Hematopoietic multipotent progenitor cell (in vitro differentiated cells): ENCODE measurements around the gene SYNRG. TPM values are rescaled to one million over a fixed set of nuclear protein-coding genes. Genes with fewer than 3 reads are reported as not detected.
A peak's percentile ranks its signal among the peaks of the same experiment; 100 is the strongest.

Source experiments
- DNase-seq, 3 donors: peaks; one replicate each; pipeline ENCODE4 v3.0.0-alpha.2; 2011 to 2015; ENCODE audit warnings: low read depth in 2 of 3, low spot score in 2 of 3
- total RNA-seq: library from RNA; depleted of rRNA; stranded (reverse); fragments of >200 nt; gene quantifications from one replicate; pipeline ENCODE4 v1.2.3, GENCODE V29; 2012

The SYNRG gene
- total RNA-seq, 1 donor, result 11.6 TPM

DNA sequence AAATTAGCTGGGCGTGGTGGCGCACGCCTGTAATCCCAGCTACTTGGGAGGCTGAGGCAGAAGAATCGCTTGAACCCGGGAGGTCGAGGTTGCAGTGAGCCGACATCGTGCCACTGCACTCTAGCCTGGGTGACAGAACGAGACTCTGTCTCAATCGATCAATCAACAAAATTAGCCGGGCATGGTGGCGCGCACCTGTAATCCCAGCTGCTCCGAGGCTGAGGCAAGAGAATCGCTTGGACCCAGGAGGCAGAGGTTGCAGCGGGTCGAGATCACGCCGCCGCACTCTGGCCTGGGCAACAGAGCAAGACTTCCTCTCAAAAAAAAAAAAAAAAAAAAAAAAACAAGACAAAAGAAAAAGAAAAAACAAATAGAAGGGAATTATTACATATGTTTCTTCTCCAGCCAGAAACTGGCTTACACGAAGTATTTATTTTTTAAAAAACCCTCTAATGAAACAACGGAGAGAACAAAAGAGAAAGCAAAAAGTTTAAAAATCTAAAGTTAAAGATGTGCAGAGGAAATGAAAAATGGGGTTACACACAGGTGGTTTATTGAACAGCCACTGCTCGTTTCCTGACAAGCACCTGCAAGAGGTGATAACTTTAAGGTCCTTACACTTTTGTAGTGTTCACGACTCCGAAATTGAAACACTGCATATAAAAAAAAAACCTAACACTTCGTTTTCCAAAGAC, 1.4 kb downstream of the SYNRG start:
- peak in 2 of 3 donors; percentile 22 to 54 for DNase-seq

DNA sequence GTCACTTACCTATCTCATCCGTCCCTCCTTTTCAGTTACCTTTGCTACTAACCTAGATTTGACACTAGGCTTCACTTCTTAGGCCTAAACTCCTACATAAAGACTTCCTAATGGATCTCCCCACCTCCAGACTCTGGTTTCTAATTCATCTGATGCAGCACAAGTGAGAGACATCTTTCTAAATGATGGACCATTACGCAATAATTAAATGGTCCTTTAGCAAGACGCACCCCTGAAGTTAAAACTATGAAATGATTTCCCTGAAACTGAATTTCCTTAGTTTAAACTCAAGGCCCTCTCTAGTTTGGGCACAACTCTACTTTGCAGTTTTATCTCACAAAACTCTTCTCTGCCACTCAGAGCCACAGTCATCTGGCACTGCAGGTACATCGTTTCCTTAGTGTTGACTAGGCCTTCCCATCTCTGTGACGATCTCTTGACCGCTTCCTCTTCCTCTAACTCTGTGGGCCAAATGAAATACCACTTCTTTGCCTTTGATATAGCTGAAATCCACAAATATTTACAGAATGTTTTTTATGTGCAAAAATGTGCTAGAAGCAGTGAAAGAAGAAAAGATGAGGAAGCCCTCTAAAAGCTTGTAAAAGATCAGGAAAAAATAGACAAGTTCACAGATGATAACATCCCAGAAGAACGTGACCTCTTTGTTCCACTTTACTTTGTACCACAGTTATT, 3.3 kb downstream of the SYNRG start:
- DNase-seq, result peak in 2 of 3 donors; percentile 11 to 28

DNA sequence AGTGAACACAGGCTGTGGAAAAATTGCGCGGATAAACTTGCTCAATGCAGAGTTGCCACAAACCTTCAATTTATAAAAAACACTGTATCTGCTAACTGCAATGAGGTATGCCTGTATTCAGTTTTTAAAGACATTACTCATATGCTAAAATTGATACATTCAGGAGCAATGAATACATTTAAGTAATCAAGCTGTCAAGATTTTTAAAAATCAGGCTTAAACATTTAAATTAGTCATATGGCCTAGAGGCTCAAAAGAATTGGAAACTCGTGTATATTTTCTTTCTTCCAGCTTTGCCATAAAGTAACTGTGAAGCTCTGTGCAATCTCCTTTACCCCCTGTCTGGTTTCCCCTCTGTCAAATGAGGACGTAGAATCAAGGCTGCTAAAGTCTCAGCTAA, 4.1 kb downstream of the SYNRG start:
- DNase-seq, result no peak

DNA sequence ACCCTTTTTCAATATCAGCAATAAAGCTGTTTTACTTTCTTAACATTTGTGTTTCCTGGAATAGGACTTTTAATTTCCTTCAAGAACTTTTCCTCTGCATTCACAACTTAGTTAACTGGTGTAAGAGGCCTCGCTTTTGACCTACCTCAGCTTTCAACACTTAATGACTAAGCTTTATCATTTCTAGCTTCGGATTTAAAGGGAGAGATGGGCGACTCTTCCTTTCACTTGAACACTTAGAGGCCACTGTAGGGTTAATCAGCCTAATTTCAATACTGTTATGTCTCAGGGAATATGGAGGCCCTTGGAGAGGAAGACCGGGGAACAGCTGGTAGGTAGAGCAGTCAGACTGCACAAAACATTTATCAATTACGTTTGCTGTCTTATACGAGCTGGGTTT, 4.7 kb downstream of the SYNRG start:
- no peak for DNase-seq

DNA sequence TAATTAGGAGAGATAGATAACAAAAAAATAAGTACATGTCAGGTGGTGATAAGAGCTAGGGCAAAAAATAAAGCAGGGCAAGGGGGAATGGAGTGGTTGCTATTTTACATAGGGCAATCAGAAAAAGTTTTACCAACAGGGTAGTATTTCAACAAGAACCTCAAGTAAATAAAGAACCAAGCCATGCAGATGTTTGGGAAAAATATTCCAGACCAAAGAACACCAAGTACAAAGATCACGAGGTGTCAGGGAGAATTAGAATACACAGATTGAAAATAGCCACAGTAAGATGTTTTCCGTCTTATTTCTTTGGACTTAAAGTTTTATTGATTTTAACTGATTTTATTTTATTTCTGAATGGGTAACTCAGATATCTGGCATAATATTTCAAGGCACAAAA, 11.1 kb downstream of the SYNRG start:
- no peak for DNase-seq

DNA sequence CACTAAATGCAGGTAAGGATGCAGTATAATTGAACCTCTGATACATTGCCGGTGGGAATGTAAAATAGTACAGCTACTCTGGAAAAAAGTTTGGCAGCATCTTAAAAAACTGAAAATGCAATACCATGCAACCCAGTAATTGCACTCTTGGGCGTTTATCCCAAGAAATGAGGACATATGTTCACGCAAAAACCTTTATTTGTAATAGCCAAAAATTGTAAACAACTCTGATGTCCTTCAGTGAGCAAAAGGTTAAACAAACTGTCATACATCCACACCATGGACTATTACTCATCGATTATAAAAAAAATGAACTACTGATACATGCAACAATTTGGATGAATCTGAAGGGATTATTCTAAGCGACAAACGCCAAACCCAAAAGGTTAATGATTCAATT, 16.9 kb downstream of the SYNRG start:
- DNase-seq, result no peak

DNA sequence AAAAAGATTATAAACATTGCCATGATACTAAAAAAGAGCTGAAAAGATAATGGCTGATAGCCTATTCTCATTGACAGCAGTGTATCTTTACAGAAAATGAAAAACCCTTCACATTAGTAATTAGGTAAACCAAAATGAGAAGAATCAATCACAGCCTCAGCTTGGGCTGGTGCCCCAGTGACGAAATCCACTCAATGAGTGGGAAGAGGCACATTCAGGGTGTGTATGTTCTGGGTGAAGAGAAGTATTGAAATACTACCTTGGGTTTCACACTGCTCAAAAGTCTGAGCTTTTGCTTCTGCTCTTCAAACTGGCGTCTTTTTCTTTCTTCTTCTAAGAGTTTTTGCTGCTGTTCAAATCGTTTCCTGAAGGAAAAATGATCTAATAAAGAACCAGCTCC, 24.2 kb downstream of the SYNRG start:
- DNase-seq, result no peak

DNA sequence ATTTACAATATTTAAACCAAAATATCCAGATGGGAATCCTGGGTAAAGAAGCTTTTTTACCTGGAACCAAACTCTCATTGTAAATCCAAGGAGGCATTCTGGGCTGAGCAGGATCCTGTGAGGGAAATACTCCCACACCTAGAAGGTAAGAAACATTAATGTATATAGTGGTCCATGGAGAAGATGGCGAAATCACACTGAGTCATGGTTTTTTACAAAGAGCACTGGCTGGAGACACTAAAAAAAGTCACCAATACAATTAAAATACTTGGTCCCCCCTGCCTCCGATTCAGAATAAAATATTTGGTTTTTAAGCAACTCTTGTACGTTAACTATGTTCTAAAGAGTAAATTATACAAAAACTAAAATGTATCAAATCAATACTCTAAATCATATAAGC, 32.9 kb downstream of the SYNRG start:
- no peak for DNase-seq

DNA sequence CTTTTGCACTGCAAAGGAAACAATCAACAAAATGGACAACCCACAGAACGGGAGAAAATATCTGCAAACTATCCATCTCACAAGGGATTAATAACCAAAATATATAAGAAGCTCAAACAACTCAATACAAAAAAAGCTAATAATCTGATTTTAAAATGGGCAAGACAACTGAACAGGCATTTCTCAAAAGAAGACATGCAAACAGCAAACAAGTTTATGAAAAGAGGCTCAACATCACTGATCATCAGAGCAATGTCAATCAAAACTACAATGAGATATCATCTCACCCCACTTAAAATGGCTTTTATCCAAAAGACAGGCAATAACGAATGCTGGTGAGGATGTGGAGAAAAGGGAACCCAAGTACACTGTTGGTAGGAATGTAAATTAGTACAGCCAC, 34.8 kb downstream of the SYNRG start:
- DNase-seq, result no peak

DNA sequence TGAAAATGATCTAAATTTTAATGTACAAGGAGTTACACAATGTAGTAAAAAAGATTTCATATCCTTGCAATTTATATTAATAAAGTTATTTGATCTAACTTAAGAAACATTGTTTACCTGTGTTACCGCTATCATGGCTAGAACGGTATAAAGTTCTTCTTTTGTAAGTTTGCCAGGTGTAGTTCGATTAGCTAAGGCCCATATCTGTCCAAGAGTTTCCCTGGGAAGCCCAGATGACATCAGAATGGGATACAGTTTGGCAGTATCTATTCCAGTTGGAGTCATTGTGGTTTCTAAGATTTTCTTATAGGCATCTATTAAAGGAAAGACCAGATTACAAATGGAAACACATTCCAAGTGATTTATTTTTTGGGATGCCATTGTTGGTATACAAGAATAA, 37.5 kb downstream of the SYNRG start:
- DNase-seq, result no peak

DNA sequence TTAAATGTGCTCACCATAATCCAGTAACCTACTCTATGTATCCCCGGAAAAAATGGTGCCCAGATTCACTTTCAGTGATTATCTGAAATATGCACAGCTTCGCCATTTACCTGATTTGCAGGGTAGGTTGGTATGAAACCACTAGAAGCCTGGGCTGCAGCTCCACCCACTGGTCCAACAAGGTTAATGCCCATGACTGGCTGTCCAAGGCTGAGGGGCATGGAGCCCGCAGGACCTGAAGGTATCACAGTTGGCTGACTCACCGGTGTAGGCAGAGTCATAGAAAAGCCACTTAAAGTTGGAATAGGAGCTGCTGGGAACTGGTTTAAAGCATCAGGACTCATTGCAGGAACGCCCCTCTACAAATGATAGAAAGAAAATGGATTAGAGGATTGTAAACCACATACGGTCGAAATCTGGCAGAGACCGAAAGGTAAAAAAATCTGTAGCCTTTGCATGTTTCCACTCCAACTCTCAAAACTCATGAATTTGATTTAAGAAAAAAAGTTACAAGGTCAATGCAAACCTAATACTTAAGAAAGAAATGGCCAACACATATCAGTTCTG, 38.6 kb downstream of the SYNRG start:
- DNase-seq, result peak in 2 of 3 donors; percentile 52 to 68

DNA sequence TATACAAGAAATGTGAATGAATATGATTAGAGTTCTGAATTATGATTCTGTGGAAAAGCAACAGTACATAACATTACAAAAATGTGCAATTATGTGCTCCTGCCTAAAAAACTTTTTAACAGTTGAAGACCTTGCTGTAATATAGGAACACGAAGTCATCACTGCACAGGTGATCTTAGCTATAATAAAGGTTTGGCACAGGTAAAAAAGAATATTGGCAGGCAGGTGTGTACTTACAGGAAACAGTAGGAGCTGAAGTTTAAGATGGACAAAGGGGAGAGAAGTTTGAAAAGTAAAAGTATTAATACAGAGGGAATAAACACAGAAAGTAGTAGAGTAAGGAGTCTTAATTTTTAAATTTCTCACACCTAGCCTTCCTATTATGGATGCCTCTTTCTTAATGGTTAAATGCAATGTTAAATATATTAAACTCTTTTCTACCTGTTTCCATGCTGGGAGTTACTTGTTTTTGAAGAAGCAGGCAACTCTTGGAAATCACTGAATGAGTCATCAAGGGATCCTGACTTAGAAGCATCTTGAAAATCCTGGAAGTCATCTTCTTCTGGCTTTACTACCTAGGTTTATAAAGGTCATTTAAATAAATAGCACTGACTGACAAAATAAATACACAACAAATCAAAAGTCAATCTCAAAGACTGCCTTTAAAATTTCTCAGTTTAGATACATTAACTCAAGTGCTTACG, 40.7 kb downstream of the SYNRG start:
- no peak for DNase-seq

DNA sequence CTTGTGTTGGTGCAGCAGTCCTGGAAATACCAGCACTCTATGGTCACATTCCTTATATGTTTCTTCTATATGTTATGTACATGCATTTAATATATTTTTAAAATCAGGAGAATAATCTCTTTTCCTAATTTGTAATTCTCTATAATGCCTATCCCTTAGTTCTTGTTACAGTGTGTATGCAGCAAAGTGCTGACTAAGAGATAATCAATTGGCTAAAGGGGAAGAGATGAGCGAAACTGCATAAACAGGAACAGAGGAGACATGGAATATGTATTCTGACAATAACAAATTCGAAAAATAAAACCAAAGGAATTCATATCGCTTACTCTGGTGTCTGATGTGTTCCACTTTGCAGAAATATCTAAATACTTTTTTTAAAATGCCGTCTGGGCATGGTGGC, 41.7 kb downstream of the SYNRG start:
- DNase-seq, result no peak

DNA sequence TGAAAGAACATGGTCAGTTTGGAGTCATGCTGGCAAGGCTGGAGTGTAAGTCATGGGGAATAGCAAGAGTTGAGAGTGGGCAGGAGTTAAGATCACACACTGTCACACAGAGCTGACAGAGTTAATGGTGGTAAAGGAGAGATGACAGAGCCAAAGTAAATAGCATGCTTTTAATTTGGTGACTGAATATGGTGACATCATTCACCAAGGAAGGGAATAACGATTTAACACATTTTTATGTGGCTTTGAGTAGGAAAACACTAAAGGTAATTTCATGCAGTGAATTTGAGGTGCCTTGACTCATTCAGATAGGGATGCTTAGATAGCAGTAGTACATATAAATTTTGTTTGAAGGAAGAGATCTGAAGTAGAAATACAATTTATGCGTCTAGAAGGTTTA, 42.1 kb downstream of the SYNRG start:
- no peak for DNase-seq

DNA sequence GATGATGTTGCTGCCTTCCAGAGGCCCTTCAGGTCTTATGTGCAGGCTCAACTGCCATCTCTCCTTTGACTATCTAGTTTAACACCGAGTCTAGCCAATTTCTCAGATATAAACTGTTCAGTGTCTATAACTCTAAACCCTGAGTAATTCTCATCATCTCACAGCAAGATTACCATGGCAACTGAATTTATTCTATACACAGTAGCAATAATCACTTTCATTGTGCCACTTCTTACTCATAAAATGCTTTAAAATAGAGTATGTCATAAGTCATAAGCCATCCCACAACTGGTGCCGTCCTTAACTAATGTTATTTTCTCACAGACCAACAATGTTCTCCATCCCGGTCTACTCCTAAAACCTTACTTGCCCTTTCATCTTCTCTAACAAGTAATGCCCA, 45.0 kb downstream of the SYNRG start:
- DNase-seq, result no peak

DNA sequence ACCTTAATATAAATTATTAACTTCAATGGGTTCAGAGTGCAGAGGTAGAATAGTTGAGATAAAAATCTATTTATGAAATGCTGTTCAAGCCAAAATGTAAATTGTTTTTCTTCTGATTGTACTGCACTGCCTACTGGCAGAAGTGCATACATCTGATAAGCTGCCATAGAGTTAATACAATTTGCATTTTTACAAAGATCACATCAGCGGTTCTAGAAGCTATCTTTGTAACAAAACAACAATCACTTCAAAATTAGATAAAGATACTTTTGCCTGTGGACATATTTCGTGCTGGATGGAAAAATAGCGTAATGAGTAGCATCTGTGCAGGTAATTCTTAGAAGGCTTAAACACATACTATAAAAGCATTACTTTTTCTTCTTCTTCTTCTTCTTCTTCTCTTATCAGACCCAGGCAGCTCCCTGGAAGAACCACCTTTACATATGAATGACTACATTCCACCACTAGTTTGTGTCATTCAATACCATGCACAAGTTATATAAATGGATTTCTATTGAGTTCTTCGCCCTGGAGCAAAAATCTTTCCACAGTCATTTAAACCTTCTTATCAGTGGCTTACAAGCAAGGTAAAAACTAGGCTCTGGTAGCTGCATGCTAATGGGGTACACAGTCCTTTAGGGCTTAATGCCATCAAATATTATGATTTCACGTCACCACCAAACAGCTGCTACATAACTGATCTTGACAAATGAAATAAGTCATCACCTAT, 47.0 kb downstream of the SYNRG start:
- no peak for DNase-seq

DNA sequence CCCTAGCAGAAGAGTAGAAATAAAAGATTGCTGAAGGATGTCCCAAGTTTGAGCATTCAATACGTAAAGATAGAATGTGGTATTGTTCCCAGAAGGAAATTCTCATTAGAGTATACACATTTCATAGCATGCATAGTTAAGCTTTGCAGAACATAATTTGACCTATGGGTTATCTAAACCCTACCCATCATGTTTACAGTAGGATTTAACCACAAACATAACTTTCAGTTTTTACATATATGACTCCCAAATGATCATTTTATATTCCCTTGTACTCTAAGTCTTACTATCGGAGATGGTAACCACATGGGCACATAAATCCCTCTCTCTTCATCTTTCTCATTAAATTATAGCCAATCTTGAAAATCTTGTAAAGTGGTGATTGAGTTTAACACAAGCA, 50.9 kb downstream of the SYNRG start:
- DNase-seq, result no peak

DNA sequence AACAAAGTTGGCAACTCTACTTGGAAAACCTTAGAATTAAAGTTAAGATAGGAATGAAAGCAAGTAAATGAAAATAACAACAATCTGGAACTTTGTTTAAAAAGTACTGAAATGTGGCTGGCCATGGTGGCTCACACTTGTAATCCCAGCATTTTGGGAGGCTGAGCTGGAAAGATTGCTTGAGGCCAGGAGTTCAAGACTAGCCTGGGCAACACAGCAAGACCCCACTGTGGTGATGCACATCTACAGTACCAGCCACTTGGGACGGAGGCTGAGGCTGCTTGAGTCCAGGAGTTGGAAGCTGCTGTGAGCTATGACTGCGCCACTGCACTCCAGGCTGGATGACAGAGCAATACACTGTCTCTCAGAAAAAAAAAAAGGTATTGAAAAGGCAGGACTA, 51.7 kb downstream of the SYNRG start:
- no peak for DNase-seq

DNA sequence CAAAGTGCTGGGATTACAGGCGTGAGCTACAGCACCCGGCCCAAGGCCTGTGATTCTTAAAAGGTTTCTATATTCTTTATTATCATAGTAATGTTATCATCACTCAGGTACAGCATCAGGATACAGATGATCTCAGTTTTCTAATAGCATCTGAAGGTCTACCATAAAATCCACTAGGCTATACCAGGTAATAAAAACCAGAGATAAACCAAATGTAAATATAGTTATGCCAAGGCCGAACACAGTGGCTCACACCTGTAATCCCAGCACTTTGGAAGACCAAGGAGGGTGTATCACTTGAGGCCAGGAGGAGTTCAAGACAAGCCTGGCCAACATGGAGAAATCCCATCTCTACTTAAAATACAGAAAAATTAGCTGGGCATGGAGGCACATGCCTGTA, 53.8 kb downstream of the SYNRG start:
- DNase-seq, result no peak

DNA sequence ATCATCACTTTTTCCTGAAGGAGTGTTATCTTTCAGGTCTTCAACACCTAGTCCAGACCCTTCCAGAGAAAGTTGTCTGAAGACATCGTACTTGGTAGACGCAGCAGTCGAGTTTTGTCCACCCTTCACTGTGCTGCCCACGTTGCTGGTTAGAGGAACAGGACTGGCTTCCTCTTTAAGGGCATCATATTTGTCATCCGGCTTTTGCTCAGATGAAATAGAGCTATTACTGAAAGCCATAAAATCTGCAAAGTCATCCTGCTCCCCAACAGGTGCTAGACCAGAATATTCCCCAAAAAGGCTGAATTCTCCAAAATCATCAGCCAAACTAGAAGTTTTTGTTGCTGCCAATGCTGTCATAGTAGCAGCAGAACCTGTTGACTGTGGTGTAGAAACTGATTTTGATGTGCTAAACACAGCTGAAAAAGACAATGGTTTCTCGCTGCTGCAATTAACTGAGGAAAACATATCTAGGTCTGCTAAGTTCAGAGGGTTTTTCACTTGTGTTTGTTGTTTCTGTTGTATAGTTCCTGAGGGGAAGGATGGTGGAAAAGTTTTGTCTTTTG, 55.7 kb downstream of the SYNRG start:
- DNase-seq, result peak in 2 of 3 donors; percentile 26 to 56

DNA sequence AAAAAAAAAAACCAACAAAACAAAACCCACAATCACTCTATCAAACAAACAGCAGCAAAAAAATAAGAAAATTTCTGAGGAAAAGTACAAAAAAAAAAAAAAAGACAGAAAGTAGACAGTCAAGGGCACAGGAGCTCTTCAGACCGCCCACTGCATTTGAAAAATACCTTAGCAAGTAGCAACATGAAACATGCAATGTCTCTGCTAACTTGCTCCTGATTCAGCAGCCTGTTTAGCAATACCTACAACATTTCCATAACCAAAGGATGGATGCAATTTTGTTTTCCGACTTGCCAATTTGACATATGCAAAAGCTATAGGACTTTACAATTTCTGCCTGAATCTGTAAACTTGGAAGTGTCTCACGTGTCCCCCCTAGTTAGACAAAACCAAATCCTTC, 57.4 kb downstream of the SYNRG start:
- DNase-seq, result no peak
